SK-N-SH (cell line): Measurements from ENCODE around the gene PRR33. TPM values are rescaled to one million over a fixed set of nuclear protein-coding genes. Genes with fewer than 3 reads are reported as not detected.

Experiments
- CTCF ChIA-PET: fragments of 300-600, 350-600 bp; formaldehyde crosslinking; extraction: SDS; loops from one replicate; lab custom pipeline; 2021; lab: Yijun Ruan, JAX
- POLR2A ChIA-PET: fragments of 350-600 bp; sonication (Branson Sonifier 250); formaldehyde crosslinking; extraction: SDS; loops from one replicate; lab custom pipeline; 2020; ENCODE audit warnings: antibody characterized with exemption, inconsistent platforms; lab: Yijun Ruan, JAX
- DNase-seq: peaks from one replicate; pipeline ENCODE4 v3.0.0; 2012
- H2AFZ ChIP-seq: fragments of 200-600 bp; sonication (generic); 2 replicates; pipeline ENCODE4 v1.8.1; 2016; ENCODE audit warnings: antibody characterized with exemption, mild to moderate bottlenecking, low read depth
- H3F3A ChIP-seq: fragments of 200-600 bp; sonication (generic); replicated peaks from 2 replicates; pipeline ENCODE3; 2016; ENCODE audit warnings: antibody characterized with exemption, mild to moderate bottlenecking; ENCODE audit not compliant: insufficient read depth
- H3K27ac ChIP-seq, 2 experiments: fragments of 200-500 bp in 1 of 2; fragments of 200-600 bp in 1 of 2; sonication (Bioruptor generic) in 1 of 2; sonication (generic), shearing (Covaris generic) in 1 of 2; 2 replicates each; pipeline versions ENCODE4 v1.5.1 to v1.6.1; 2014 to 2016; ENCODE audit warnings: low read depth in 2 of 2, inconsistent platforms in 1 of 2, low read length in 1 of 2, mild to moderate bottlenecking in 1 of 2, mixed read lengths in 1 of 2
- H3K27me3 ChIP-seq: fragments of 200-600 bp; sonication (generic), shearing (Covaris generic); 2 replicates; pipeline ENCODE4 v1.6.1; 2016; ENCODE audit warnings: mixed run types; ENCODE audit not compliant: insufficient read depth
- H3K36me3 ChIP-seq, 2 experiments: fragments of 200-500 bp in 1 of 2; fragments of 200-600 bp in 1 of 2; sonication (Bioruptor generic) in 1 of 2; sonication (generic) in 1 of 2; replicated peaks in 1 of 2; 2 replicates each; pipeline versions ENCODE3 to v1.5.1; 2014 to 2016; ENCODE audit warnings: low read length in 1 of 2, mild to moderate bottlenecking in 1 of 2; ENCODE audit not compliant: insufficient read depth in 2 of 2, control insufficient read depth in 1 of 2
- H3K4me1 ChIP-seq, 2 experiments: fragments of 200-500 bp in 1 of 2; fragments of 200-600 bp in 1 of 2; sonication (Bioruptor generic) in 1 of 2; sonication (generic), shearing (Covaris generic) in 1 of 2; 2 replicates each; pipeline versions ENCODE4 v1.5.1 to v1.6.1; 2014 to 2016; ENCODE audit warnings: low read depth in 1 of 2, low read length in 1 of 2, mixed run types in 1 of 2; ENCODE audit not compliant: insufficient read depth in 2 of 2, control insufficient read depth in 1 of 2
- H3K4me2 ChIP-seq: fragments of 200-600 bp; sonication (generic), shearing (Covaris generic); 2 replicates; pipeline ENCODE4 v1.6.1; 2017; ENCODE audit warnings: mixed run types
- H3K4me3 ChIP-seq, 2 experiments: fragments of 200-500 bp in 1 of 2; fragments of 200-600 bp in 1 of 2; sonication (Bioruptor generic) in 1 of 2; sonication (generic), shearing (Covaris generic) in 1 of 2; 2 replicates each; pipeline versions ENCODE4 v1.5.1 to v1.8.1; 2014 to 2016; ENCODE audit warnings: low read depth in 2 of 2, inconsistent platforms in 1 of 2, low read length in 1 of 2, mild to moderate bottlenecking in 1 of 2, mixed read lengths in 1 of 2, moderate library complexity in 1 of 2
- H3K79me2 ChIP-seq: fragments of 200-600 bp; sonication (generic); 2 replicates; pipeline ENCODE4 v1.8.1; 2017; ENCODE audit warnings: mild to moderate bottlenecking; ENCODE audit not compliant: insufficient read depth
- H3K9ac ChIP-seq: fragments of 200-600 bp; sonication (generic); 2 replicates; pipeline ENCODE4 v1.6.1; 2017; ENCODE audit warnings: mixed run types
- H3K9me2 ChIP-seq: fragments of 200-600 bp; sonication (generic); 2 replicates; pipeline ENCODE4 v1.6.1; 2017; ENCODE audit warnings: mixed run types
- H3K9me3 ChIP-seq: fragments of 200-600 bp; sonication (generic); 2 replicates; pipeline ENCODE4 v1.6.1; 2017; ENCODE audit warnings: mixed run types, mild to moderate bottlenecking, moderate library complexity
- H4K20me1 ChIP-seq: fragments of 200-600 bp; sonication (generic); 2 replicates; pipeline ENCODE4 v1.6.1; 2017; ENCODE audit warnings: mild to moderate bottlenecking, mixed run types; ENCODE audit not compliant: insufficient read depth
- EP300 ChIP-seq, 2 experiments: IDR thresholded peaks; 2 replicates each; pipeline versions ENCODE4 v1.4.0 to v1.6.1; 2012; ENCODE audit warnings: borderline replicate concordance in 1 of 2, low read depth in 1 of 2, low read length in 1 of 2
- IRF3 ChIP-seq: fragments of 150-350 bp; IDR thresholded peaks from 2 replicates; pipeline ENCODE4 v1.6.1; 2016; ENCODE audit warnings: mild to moderate bottlenecking, low read depth, low read length
- MEF2A ChIP-seq: IDR thresholded peaks from 2 replicates; pipeline ENCODE4 v1.4.0; 2012; ENCODE audit warnings: low read depth, borderline replicate concordance
- NFIC ChIP-seq: IDR thresholded peaks from 2 replicates; pipeline ENCODE4 v1.4.0; 2012; ENCODE audit warnings: borderline replicate concordance
- POLR2AphosphoS5 ChIP-seq: IDR thresholded peaks from 2 replicates; pipeline ENCODE4 v1.6.1; 2012; ENCODE audit warnings: low read depth, low read length
- REST ChIP-seq: IDR thresholded peaks from 2 replicates; pipeline ENCODE4 v1.6.1; 2012; ENCODE audit warnings: mild to moderate bottlenecking, low read depth, low read length, moderate library complexity
- SMC3 ChIP-seq: IDR thresholded peaks from 2 replicates; pipeline ENCODE4 v1.6.1; 2012; ENCODE audit warnings: low read depth, low read length, improper control_type of control experiment
- TCF12 ChIP-seq: IDR thresholded peaks from 2 replicates; pipeline ENCODE4 v1.4.0; 2012
- WGBS: methylation state at CpG from one replicate; pipeline ENCODE4 v1.1.6; 2017; ENCODE audit warnings: low lambda C conversion rate; 5-methylcytosine and 5-hydroxymethylcytosine counted together
- polyA plus RNA-seq, 3 experiments: library from polyadenylated mRNA; depleted of rRNA; stranded (reverse); fragments of >200 nt; gene quantifications; 2 replicates each; pipeline ENCODE4 v1.2.3, GENCODE V29; 2012

Gene PRR33
- polyA plus RNA-seq, 1 of the 3 experiments (the other 2 are of a cell fraction): not detected

DNA sequence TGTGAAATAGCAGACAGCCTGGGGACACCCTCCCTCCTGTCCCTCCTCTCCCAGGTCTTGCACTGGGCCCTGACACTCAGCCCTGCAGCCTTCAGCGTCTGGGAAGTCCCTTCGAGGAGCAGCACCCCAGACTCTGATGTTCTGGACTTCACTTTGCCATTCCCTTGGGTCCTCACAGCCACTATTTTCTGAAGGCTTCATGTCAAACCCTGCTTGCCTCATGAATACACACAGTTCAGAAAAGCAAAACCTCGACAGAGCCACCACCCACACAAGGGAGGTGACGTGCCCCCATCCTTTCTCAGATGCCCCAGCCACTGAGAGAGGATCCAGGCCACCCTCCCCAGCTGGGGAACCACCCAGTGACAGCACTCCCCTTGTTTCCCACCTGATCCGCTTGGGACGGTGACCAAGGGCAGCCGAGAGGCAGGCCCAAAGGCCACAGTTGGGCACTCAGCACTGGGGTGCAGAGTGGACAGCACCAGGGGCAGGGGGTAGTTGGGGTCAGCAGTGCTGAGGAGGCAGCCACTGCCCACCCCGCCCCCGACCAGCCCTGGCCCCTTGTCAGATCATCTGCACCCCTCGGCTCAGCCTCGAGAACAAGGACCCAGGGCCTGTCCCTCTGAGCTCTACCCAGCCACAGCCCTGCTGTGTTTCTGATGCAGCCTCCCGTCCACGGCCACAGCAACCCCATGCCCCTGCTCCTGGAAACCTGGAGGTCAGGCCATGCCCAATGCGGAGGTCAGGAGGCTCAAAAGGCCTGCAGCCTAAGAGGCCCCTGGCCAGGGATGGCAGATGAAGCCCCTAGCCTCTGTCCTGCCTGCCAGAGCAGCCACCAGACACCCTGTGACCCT is 24.7 kb upstream of the PRR33 start (continued):
- no peak for TF ChIP-seq IRF3
- TF ChIP-seq, all 33 proteins: peak for 0

GRCh38 chr11:1915795-1916131 is 24.1 kb upstream of the PRR33 start:
- DNase-seq: no peak
- WGBS: 30% methylated on average over 2 of the region's 2 CpGs
- CTCF ChIA-PET: interaction anchor here (2.8 kb wide), 1 partner anchor 33 kb away, joined by 24 read pairs; no protein-coding TSS in a partner anchor

More at GRCh38 chr11:1915795-1916131, 24.1 kb upstream of the PRR33 start:
- Histone ChIP-seq H2AFZ (no peak overlapping the region), H3K4me3 (no peak overlapping the region), H3K9ac (no peak overlapping the region), H3K4me1 (peaks cover 0 to 5% of the 10 kb centered on the region in 2 experiments; a peak in 1 of 4 replicates), H3K27ac (no peak overlapping the region), H3K9me3 (no peaks in the 10 kb centered on the region), H4K20me1 (no peaks in the 10 kb centered on the region), H3K79me2 (no peaks in the 10 kb centered on the region), H3K36me3 (no peaks in the 10 kb centered on the region), H3K4me2 (no peak overlapping the region), H3K9me2 (no peaks in the 10 kb centered on the region), H3F3A (no peaks in the 10 kb centered on the region)
- POLR2A ChIA-PET: no interaction called here
- TF ChIP-seq MEF2A (no peak), EP300 (IDR thresholded peaks at IDR 0.05; ENCODE audit: borderline replicate concordance in 1 of 2, low read depth in 1 of 2, low read length in 1 of 2) (no peak), REST (no peak), NFIC (no peak), SMC3 (no peak), POLR2AphosphoS5 (no peak), IRF3 (no peak), TCF12 (no peak)
- TF ChIP-seq, all 33 proteins: peak for 0
- H3K27me3 ChIP-seq: no peaks in the 10 kb centered on the region
